DOHH2 (cell line): Measurements from ENCODE around the gene ALOXE3.

Source experiments
- EZH2phosphoT487 ChIP-seq: fragments of 200-600 bp; sonication (generic); IDR thresholded peaks from 2 replicates; pipeline ENCODE4 v1.6.1; 2017; ENCODE audit warnings: borderline replicate concordance, mild to moderate bottlenecking, antibody characterized with exemption, low read length, moderate library complexity, mixed read lengths
- TF ChIP-seq, protein P1 (sequence below): fragments of 200-600 bp; sonication (generic); IDR thresholded peaks from one replicate; pipeline ENCODE4 v1.5.1; 2014; ENCODE audit warnings: antibody characterized with exemption, mild to moderate bottlenecking, low read depth, low read length; ENCODE audit not compliant: poor library complexity, severe bottlenecking

DNA sequence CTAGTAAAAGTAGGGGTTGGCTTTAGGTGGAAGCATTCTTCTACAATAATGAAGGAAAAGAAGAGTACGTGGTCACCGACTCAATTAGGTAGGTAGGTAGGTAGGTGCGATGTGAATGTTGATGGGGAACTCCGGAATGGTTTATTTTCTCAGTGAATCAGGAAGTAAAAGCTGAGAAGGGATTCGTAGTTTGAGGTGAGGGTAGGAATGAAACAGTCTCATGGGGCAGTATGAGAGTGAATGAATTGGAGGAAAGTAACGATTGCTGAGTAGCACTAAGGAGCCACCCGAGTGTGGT lies 20.0 kb upstream of the ALOXE3 start:
- TF ChIP-seq, protein P1, sequence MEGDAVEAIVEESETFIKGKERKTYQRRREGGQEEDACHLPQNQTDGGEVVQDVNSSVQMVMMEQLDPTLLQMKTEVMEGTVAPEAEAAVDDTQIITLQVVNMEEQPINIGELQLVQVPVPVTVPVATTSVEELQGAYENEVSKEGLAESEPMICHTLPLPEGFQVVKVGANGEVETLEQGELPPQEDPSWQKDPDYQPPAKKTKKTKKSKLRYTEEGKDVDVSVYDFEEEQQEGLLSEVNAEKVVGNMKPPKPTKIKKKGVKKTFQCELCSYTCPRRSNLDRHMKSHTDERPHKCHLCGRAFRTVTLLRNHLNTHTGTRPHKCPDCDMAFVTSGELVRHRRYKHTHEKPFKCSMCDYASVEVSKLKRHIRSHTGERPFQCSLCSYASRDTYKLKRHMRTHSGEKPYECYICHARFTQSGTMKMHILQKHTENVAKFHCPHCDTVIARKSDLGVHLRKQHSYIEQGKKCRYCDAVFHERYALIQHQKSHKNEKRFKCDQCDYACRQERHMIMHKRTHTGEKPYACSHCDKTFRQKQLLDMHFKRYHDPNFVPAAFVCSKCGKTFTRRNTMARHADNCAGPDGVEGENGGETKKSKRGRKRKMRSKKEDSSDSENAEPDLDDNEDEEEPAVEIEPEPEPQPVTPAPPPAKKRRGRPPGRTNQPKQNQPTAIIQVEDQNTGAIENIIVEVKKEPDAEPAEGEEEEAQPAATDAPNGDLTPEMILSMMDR, result no peak
- TF ChIP-seq EZH2phosphoT487, result no peak
